HG03097 (cell line): ENCODE results near the gene ASPN.

ENCODE experiments used
- ATAC-seq: cut with Tn5 transposase; IDR thresholded peaks from one replicate; pipeline ENCODE4 v1.9.1; 2021; ENCODE audit not compliant: unreplicated experiment, low FRiP score

ASPN gene

GRCh38 chr9:92482329-92482728 lies at the start of gene ASPN:
TSS of gene ASPN (minus strand) at chr9:92482506.
- ATAC-seq: no peak

- no peak for ATAC-seq
These were observed 48.6 kb upstream of the ASPN start for GRCh38 chr9:92530893-92531292.

- no peak for ATAC-seq
These were observed 46.8 kb upstream of the ASPN start for GRCh38 chr9:92529124-92529523.

- no peak for ATAC-seq
These were observed 46.2 kb upstream of the ASPN start for GRCh38 chr9:92528522-92528849.

- no peak for ATAC-seq
These were observed 45.7 kb upstream of the ASPN start for GRCh38 chr9:92527832-92528521.

- no peak for ATAC-seq
These were observed 45.1 kb upstream of the ASPN start for GRCh38 chr9:92527291-92527828.

- no peak for ATAC-seq
These were observed 43.0 kb upstream of the ASPN start for GRCh38 chr9:92525306-92525705.

GRCh38 chr9:92524881-92525280 lies 42.6 kb upstream of the ASPN start:
- ATAC-seq: no peak

GRCh38 chr9:92522983-92523970 lies 41.0 kb upstream of the ASPN start:
- no peak for ATAC-seq

GRCh38 chr9:92520837-92521236 lies 38.5 kb upstream of the ASPN start:
- no peak for ATAC-seq

GRCh38 chr9:92518199-92518598 lies 35.9 kb upstream of the ASPN start:
- no peak for ATAC-seq

- no peak for ATAC-seq
These were observed 34.7 kb upstream of the ASPN start for GRCh38 chr9:92517046-92517445.

- no peak for ATAC-seq
These were observed 34.2 kb upstream of the ASPN start for GRCh38 chr9:92516521-92516920.

GRCh38 chr9:92514635-92515034 lies 32.3 kb upstream of the ASPN start:
- ATAC-seq: no peak

GRCh38 chr9:92513349-92513748 lies 31.0 kb upstream of the ASPN start:
- ATAC-seq: no peak

- no peak for ATAC-seq
These were observed 30.3 kb upstream of the ASPN start for GRCh38 chr9:92512622-92513021.

- no peak for ATAC-seq
These were observed 28.4 kb upstream of the ASPN start for GRCh38 chr9:92510747-92511146.

GRCh38 chr9:92509050-92509449 lies 26.7 kb upstream of the ASPN start:
- no peak for ATAC-seq

- ATAC-seq: no peak
These were observed 25.9 kb upstream of the ASPN start for GRCh38 chr9:92508018-92508820.

- no peak for ATAC-seq
These were observed 25.2 kb upstream of the ASPN start for GRCh38 chr9:92507496-92507895.

- no peak for ATAC-seq
These were observed 24.7 kb upstream of the ASPN start for GRCh38 chr9:92507005-92507404.
